ENCODE data around the gene SHF. TPM values are rescaled to one million over a fixed set of nuclear protein-coding genes. Genes with fewer than 3 reads are reported as not detected.

Gene SHF
- total and polyA plus RNA-seq, 2 of the 8 experiments (the other 6 are each of a cell fraction or from before 2014, with no cell fraction given) = 13.1 to 26.7 TPM

- Histone ChIP-seq H4K91ac (replicated peaks; ENCODE audit: insufficient read length, low read length) (no peak overlapping the region), H3K27ac (ENCODE audit: low read depth, low read length) (peak overlapping the region; percentile 85), H3K4me2 (ENCODE audit: insufficient read depth in 1 of 2, low read depth in 2 of 2, low read length in 2 of 2) (peak overlapping the region; percentile 59 to 68), H4K5ac (ENCODE audit: insufficient read length, low read depth, low read length) (no peak overlapping the region), H2AFZ (ENCODE audit: low read length) (no peak overlapping the region), H2BK12ac (ENCODE audit: low read depth, low read length) (no peak overlapping the region), H3K9me3 (ENCODE audit: insufficient read depth in 2 of 2, low read depth in 1 of 2, low read length in 1 of 2) (no peaks in the 10 kb centered on the region), H3K23ac (ENCODE audit: insufficient read length) (no peak overlapping the region), H3K4ac (replicated peaks; ENCODE audit: insufficient read length, low read depth, low read length) (no peak overlapping the region), H3K4me3 (ENCODE audit: extremely low read depth in 1 of 4, insufficient read depth in 2 of 4, low read depth in 3 of 4, low read length in 4 of 4) (peak overlapping the region; percentile 57 to 78 (median 60)), H2AK5ac (ENCODE audit: low read depth, low read length) (no peak overlapping the region), H3K23me2 (ENCODE audit: low read depth, low read length) (no peaks in the 10 kb centered on the region; the same call in 1 of the 2 replicates), H2BK15ac (ENCODE audit: low read length) (no peak overlapping the region), H3K14ac (ENCODE audit: insufficient read length) (no peak overlapping the region), H3K27me3 (replicated peaks in 1 of 4; ENCODE audit: control insufficient read depth in 3 of 4, extremely low read depth in 1 of 4, insufficient read depth in 3 of 4, low read length in 3 of 4) (no peaks in the 10 kb centered on the region), H3K79me2 (ENCODE audit: control insufficient read depth in 1 of 2, insufficient read depth in 2 of 2, low read length in 2 of 2) (no peaks in the 10 kb centered on the region), H3K36me3 (ENCODE audit: control insufficient read depth in 2 of 4, insufficient read depth in 4 of 4, low read length in 3 of 4) (no peaks in the 10 kb centered on the region), H4K8ac (ENCODE audit: extremely low read depth, insufficient read depth, low read length) (peak overlapping the region; percentile 95), H3K18ac (ENCODE audit: extremely low read depth, low read length) (peak overlapping the region; percentile 85; the same call in 1 of the 2 replicates), H4K20me1 (replicated peaks in 1 of 2; ENCODE audit: control insufficient read depth in 1 of 2, insufficient read depth in 2 of 2, low read length in 2 of 2) (peaks cover 2 to 4% of the 10 kb centered on the region in 2 experiments), H3K79me1 (ENCODE audit: low read depth, low read length) (no peaks in the 10 kb centered on the region), H3K9ac (replicated peaks in 1 of 4; ENCODE audit: extremely low read depth in 1 of 4, low read depth in 3 of 4, low read length in 3 of 4) (peak overlapping the region; percentile 62 to 87 (median 83); a peak in 5 of 7 replicates), H2BK5ac (ENCODE audit: low read depth, low read length) (0 out of 2 replicates have a peak overlapping the region, but pooled peaks have one; percentile 3), H3K56ac (replicated peaks; ENCODE audit: insufficient read length, low read depth, low read length) (no peak overlapping the region), H2BK120ac (replicated peaks; ENCODE audit: low read depth, low read length) (no peak overlapping the region), H2BK20ac (ENCODE audit: low read length) (no peak overlapping the region), H3K4me1 (replicated peaks in 1 of 4; ENCODE audit: control insufficient read depth in 3 of 4, insufficient read depth in 4 of 4, low read length in 3 of 4) (peaks cover 0 to 19% (median 15%) of the 10 kb centered on the region in 4 experiments; a peak in 5 of 7 replicates)
- POLR2A ChIA-PET (ENCODE audit: partially characterized antibody) = interaction anchor here (0.7 to 5.7 kb wide), 12 partner anchors 8 to 230 kb away, joined by 3 to 50 read pairs (median 4); partner anchors contain the start of genes DUOX1, DUOXA1 and SHF
- 1% methylated on average over 41 of the region's 79 CpGs; no CpG with 5 or more reads in 1 of the 2 experiments for WGBS, 2 experiments (ENCODE audit: extremely low coverage in 1 of 2, insufficient coverage in 1 of 2, insufficient read length in 1 of 2, insufficient replicate concordance in 2 of 2, low coverage in 1 of 2, low lambda C conversion rate in 2 of 2, missing lambda C conversion rate in 1 of 2)
- CTCF ChIA-PET (ENCODE audit: partially characterized antibody) = interaction anchor here (0.7 to 41.8 kb wide), 13 partner anchors 9 to 420 kb away, joined by 3 to 1117 read pairs (median 3); partner anchors contain the start of genes BLOC1S6 and SHF
- DNase-seq (ENCODE audit: low read depth in 1 of 2, low spot score in 2 of 2) (peak; percentile 84 to 90), FAIRE-seq (no peak)
- no peak for TF ChIP-seq POU5F1 (IDR thresholded peaks at IDR 0.05; ENCODE audit: low read depth, low read length)
- no peak for TF ChIP-seq SIRT6 (IDR thresholded peaks at IDR 0.05; ENCODE audit: low read length)
- peak; percentile 67 to 75 (median 74) for TF ChIP-seq CTCF (IDR thresholded peaks at IDR 0.05; ENCODE audit: control extremely low read depth in 1 of 3, insufficient read depth in 1 of 3, low read depth in 1 of 3, low read length in 3 of 3)
- TF ChIP-seq CEBPB (IDR thresholded peaks at IDR 0.05; ENCODE audit: low read depth, low read length) = no peak
- TF ChIP-seq E2F6 (IDR thresholded peaks at IDR 0.05) = peak; percentile 12; the same call in 1 of the 2 replicates
- no peak for TF ChIP-seq RXRA (IDR thresholded peaks at IDR 0.05; ENCODE audit: insufficient read depth, low read depth, low read length)
Observed at GRCh38 chr15:45166834-45167630, 20.7 kb downstream of the SHF start.
